H9 (cell line): Measurements from ENCODE around the gene NT5C2. TPM values are rescaled to one million over a fixed set of nuclear protein-coding genes. Genes with fewer than 3 reads are reported as not detected.

Experiments used
- DNase-seq: peaks from one replicate; pipeline ENCODE4 v3.0.0-alpha.2; 2017
- H2AFZ ChIP-seq: one replicate; pipeline ENCODE4 v1.6.1; 2013; ENCODE audit warnings: mild to moderate bottlenecking, low read length, control low read depth, moderate library complexity
- H2AK5ac ChIP-seq: 2 replicates; pipeline ENCODE4 v1.6.1; 2013; ENCODE audit warnings: low read length, control low read depth, mixed read lengths; ENCODE audit not compliant: insufficient read length
- H2BK120ac ChIP-seq: one replicate; pipeline ENCODE4 v1.6.1; 2013; ENCODE audit warnings: low read depth, mild to moderate bottlenecking, low read length, control low read depth, inconsistent platforms; ENCODE audit not compliant: poor library complexity, severe bottlenecking
- H2BK12ac ChIP-seq: 2 replicates; pipeline ENCODE4 v1.6.1; 2013; ENCODE audit warnings: low read length, control low read depth, mixed read lengths, low read depth; ENCODE audit not compliant: insufficient read length
- H2BK15ac ChIP-seq: 2 replicates; pipeline ENCODE4 v1.6.1; 2013; ENCODE audit warnings: low read depth, low read length, control low read depth
- H2BK20ac ChIP-seq: one replicate; pipeline ENCODE4 v1.6.1; 2013; ENCODE audit warnings: low read depth, mild to moderate bottlenecking, low read length, control low read depth, inconsistent platforms; ENCODE audit not compliant: poor library complexity, severe bottlenecking
- H2BK5ac ChIP-seq: 2 replicates; pipeline ENCODE4 v1.6.1; 2013; ENCODE audit warnings: low read length, control low read depth, mixed read lengths; ENCODE audit not compliant: insufficient read length
- H3K14ac ChIP-seq: 2 replicates; pipeline ENCODE4 v1.6.1; 2013; ENCODE audit warnings: low read length, control low read depth; ENCODE audit not compliant: insufficient read depth
- H3K18ac ChIP-seq: 2 replicates; pipeline ENCODE4 v1.6.1; 2013; ENCODE audit warnings: low read depth, mild to moderate bottlenecking, mixed read lengths, low read length, control low read depth; ENCODE audit not compliant: insufficient read length
- H3K23ac ChIP-seq: 2 replicates; pipeline ENCODE4 v1.6.1; 2013; ENCODE audit warnings: low read length, control low read depth, mixed read lengths, low read depth; ENCODE audit not compliant: insufficient read length
- H3K23me2 ChIP-seq: 2 replicates; pipeline ENCODE4 v1.6.1; 2013; ENCODE audit warnings: low read depth, mild to moderate bottlenecking, mixed read lengths, low read length, control low read depth; ENCODE audit not compliant: insufficient read length, poor library complexity, severe bottlenecking
- H3K27ac ChIP-seq: 2 replicates; pipeline ENCODE4 v1.5.1; 2013; ENCODE audit warnings: low read length, control low read depth, mixed read lengths, low read depth; ENCODE audit not compliant: insufficient read length
- H3K27me3 ChIP-seq: 2 replicates; pipeline ENCODE4 v1.6.1; 2013; ENCODE audit warnings: low read length, control low read depth, inconsistent platforms; ENCODE audit not compliant: insufficient read depth
- H3K4ac ChIP-seq: 2 replicates; pipeline ENCODE4 v1.6.1; 2013; ENCODE audit warnings: low read depth, mild to moderate bottlenecking, control low read depth, inconsistent platforms, low read length, moderate library complexity
- H3K4me1 ChIP-seq: 2 replicates; pipeline ENCODE4 v1.6.1; 2013; ENCODE audit warnings: low read length, control low read depth, inconsistent platforms; ENCODE audit not compliant: insufficient read depth
- H3K4me2 ChIP-seq: 2 replicates; pipeline ENCODE4 v1.6.1; 2013; ENCODE audit warnings: low read length, control low read depth, mixed read lengths; ENCODE audit not compliant: insufficient read length, insufficient read depth
- H3K56ac ChIP-seq: 2 replicates; pipeline ENCODE4 v1.6.1; 2013; ENCODE audit warnings: low read depth, mild to moderate bottlenecking, mixed read lengths, low read length, control low read depth; ENCODE audit not compliant: insufficient read length
- H3K79me1 ChIP-seq: 2 replicates; pipeline ENCODE4 v1.6.1; 2013; ENCODE audit warnings: low read depth, mild to moderate bottlenecking, moderate library complexity, low read length, control low read depth, inconsistent platforms; ENCODE audit not compliant: insufficient read depth, poor library complexity, severe bottlenecking
- H3K79me2 ChIP-seq: 2 replicates; pipeline ENCODE4 v1.6.1; 2013; ENCODE audit warnings: low read length, control low read depth, inconsistent platforms; ENCODE audit not compliant: insufficient read depth
- H3K9ac ChIP-seq: 2 replicates; pipeline ENCODE4 v1.6.1; 2013; ENCODE audit warnings: low read length, control low read depth, mixed read lengths; ENCODE audit not compliant: insufficient read length; ENCODE audit errors: extremely low read depth
- H3K9me3 ChIP-seq: one replicate; pipeline ENCODE4 v1.6.1; 2013; ENCODE audit warnings: low read depth, low read length, inconsistent platforms; ENCODE audit not compliant: control insufficient read depth
- H3T11ph ChIP-seq: one replicate; pipeline ENCODE4 v1.6.1; 2013; ENCODE audit warnings: mild to moderate bottlenecking, low read length, control low read depth, inconsistent platforms
- H4K20me1 ChIP-seq: one replicate; pipeline ENCODE4 v1.6.1; 2013; ENCODE audit not compliant: control insufficient read depth, insufficient read length, insufficient read depth
- H4K5ac ChIP-seq: 2 replicates; pipeline ENCODE4 v1.6.1; 2013; ENCODE audit warnings: low read depth, mild to moderate bottlenecking, mixed read lengths, low read length, control low read depth; ENCODE audit not compliant: insufficient read length
- H4K8ac ChIP-seq: replicated peaks from 2 replicates; pipeline ENCODE4 v1.6.1; 2013; ENCODE audit warnings: low read length, control low read depth, mixed read lengths, low read depth; ENCODE audit not compliant: insufficient read length
- H4K91ac ChIP-seq: 2 replicates; pipeline ENCODE4 v1.6.1; 2013; ENCODE audit warnings: low read depth, mild to moderate bottlenecking, moderate library complexity, mixed read lengths, low read length, control low read depth; ENCODE audit not compliant: insufficient read length
- H3K27ac Mint-ChIP-seq, 3 experiments: 2 replicates in 2 of 3; 3 replicates in 1 of 3; pipeline ENCODE4 v1.8.0; 2020 to 2021; ENCODE audit warnings: mixed read lengths in 3 of 3, mild to moderate bottlenecking in 1 of 3, moderate library complexity in 1 of 3
- H3K27me3 Mint-ChIP-seq: 2 replicates; pipeline ENCODE4 v1.8.0; 2021; ENCODE audit warnings: low read depth, mild to moderate bottlenecking, moderate library complexity, mixed read lengths
- H3K36me3 Mint-ChIP-seq, 3 experiments: 2 replicates in 2 of 3; 3 replicates in 1 of 3; pipeline ENCODE4 v1.8.0; 2020 to 2021; ENCODE audit warnings: low read depth in 3 of 3, mixed read lengths in 3 of 3; ENCODE audit not compliant: insufficient read depth in 1 of 3
- H3K4me1 Mint-ChIP-seq, 2 experiments: 2 replicates each; pipeline ENCODE4 v1.8.0; 2020; ENCODE audit warnings: mixed read lengths in 2 of 2
- H3K4me3 Mint-ChIP-seq, 2 experiments: 2 replicates in 1 of 2; 3 replicates in 1 of 2; pipeline ENCODE4 v1.8.0; 2020 to 2021; ENCODE audit warnings: mild to moderate bottlenecking in 2 of 2, mixed read lengths in 2 of 2, moderate library complexity in 1 of 2
- H3K9me3 Mint-ChIP-seq, 2 experiments: 2 replicates in 1 of 2; 3 replicates in 1 of 2; pipeline ENCODE4 v1.8.0; 2020; ENCODE audit warnings: mild to moderate bottlenecking in 2 of 2, mixed read lengths in 2 of 2, moderate library complexity in 1 of 2
- CTCF ChIP-seq: fragments of 200-600 bp; sonication (generic); conservative IDR thresholded peaks from 3 replicates; pipeline ENCODE4 v1.8.0; 2021; ENCODE audit warnings: antibody characterized with exemption, mild to moderate bottlenecking
- WGBS: extraction: QIAGEN DNeasy Blood & Tissue Kit; methylation state at CpG from one replicate; pipeline ENCODE4 v1.1.7; 2013; ENCODE audit warnings: missing lambda C conversion rate, low lambda C conversion rate, mixed read lengths; ENCODE audit not compliant: insufficient read length; ENCODE audit errors: extremely low coverage; 5-methylcytosine and 5-hydroxymethylcytosine counted together
- total RNA-seq: library from RNA; stranded (reverse); gene quantifications from 2 replicates; pipeline ENCODE4 v1.2.1, GENCODE V29; 2021

NT5C2 gene
- total RNA-seq, 1 experiment from 2014 or later: 69.6 TPM

- H4K5ac ChIP-seq: no peak overlapping the region
Observed at GRCh38 chr10:103203466-103203865, 10.4 kb upstream of the NT5C2 start.

More at GRCh38 chr10:103203466-103203865, 10.4 kb upstream of the NT5C2 start:
- DNase-seq: no peak
- no peaks in the 10 kb centered on the region for H3K27me3 ChIP-seq
- peak overlapping the region; percentile 11 for H2BK12ac ChIP-seq
- no peak overlapping the region for H3K14ac ChIP-seq
- peaks cover 6% of the 10 kb centered on the region; the same call in 1 of the 2 replicates for H3K4me1 ChIP-seq
- H3K4me2 ChIP-seq: no peak overlapping the region
- peak overlapping the region; percentile 24 for H2BK120ac ChIP-seq
- Mint-ChIP-seq H3K36me3 (peaks cover 6 to 14% (median 14%) of the 10 kb centered on the region in 3 experiments), H3K4me3 (no peak overlapping the region), H3K4me1 (peaks cover 44 to 52% of the 10 kb centered on the region in 2 experiments), H3K27ac (peak overlapping the region in 2 of 3 experiments; percentile 30 to 99; a peak in 2 of 7 replicates), H3K27me3 (no peaks in the 10 kb centered on the region), H3K9me3 (peaks cover 10 to 17% of the 10 kb centered on the region in 2 experiments)
- H4K20me1 ChIP-seq: no peaks in the 10 kb centered on the region
- H3K79me2 ChIP-seq: no peaks in the 10 kb centered on the region
- TF ChIP-seq CTCF: no peak
- H4K8ac ChIP-seq: no peak overlapping the region
- H3K79me1 ChIP-seq: no peaks in the 10 kb centered on the region
- no peak overlapping the region for H3K9ac ChIP-seq
- no peaks in the 10 kb centered on the region for H3K23me2 ChIP-seq
- no peak overlapping the region for H3T11ph ChIP-seq
- peak overlapping the region; percentile 28 for H2AK5ac ChIP-seq
- H2BK20ac ChIP-seq: no peak overlapping the region
- WGBS: no CpG with 5 or more reads among the region's 3 CpGs
- no peak overlapping the region for H4K91ac ChIP-seq
- H3K4ac ChIP-seq: no peak overlapping the region
- H2BK15ac ChIP-seq: no peak overlapping the region
- peaks cover 7% of the 10 kb centered on the region for H3K9me3 ChIP-seq
- H3K18ac ChIP-seq: peak overlapping the region; percentile 28
- H2BK5ac ChIP-seq: no peak overlapping the region
- no peak overlapping the region for H3K56ac ChIP-seq
- no peak overlapping the region for H3K23ac ChIP-seq
- no peak overlapping the region for H3K27ac ChIP-seq
- H2AFZ ChIP-seq: no peak overlapping the region
